ENCODE results near the gene LRRC15. TPM values are rescaled to one million over a fixed set of nuclear protein-coding genes. Genes with fewer than 3 reads are reported as not detected.

The LRRC15 gene
- total and polyA plus RNA-seq, 8 donors = 0.03 to 6.2 (median 0.16) TPM

- H3K9me3 ChIP-seq = no peaks in the 10 kb centered on the region
- H3K36me3 ChIP-seq = no peaks in the 10 kb centered on the region
- H3K4me1 ChIP-seq = peaks cover 3 to 12% of the 10 kb centered on the region in 2 donors
- peaks cover 0 to 37% of the 10 kb centered on the region in 2 donors for H3K27me3 ChIP-seq
- intact Hi-C loops (cut with DNase I) = no loop called here
- no peak for DNase-seq
- no peak for TF ChIP-seq CTCF (IDR thresholded peaks at IDR 0.05)
- no peak for ATAC-seq
- H3K4me3 ChIP-seq = no peak overlapping the region
- no peak overlapping the region for H3K27ac ChIP-seq
Measured at GRCh38 chr3:194307849-194308248, 61.7 kb downstream of the LRRC15 start.

- Histone ChIP-seq H3K36me3 (no peaks in the 10 kb centered on the region), H3K4me1 (peaks cover 3 to 12% of the 10 kb centered on the region in 2 donors), H3K27ac (no peak overlapping the region), H3K4me3 (no peak overlapping the region), H3K9me3 (no peaks in the 10 kb centered on the region), H3K27me3 (peaks cover 0 to 28% of the 10 kb centered on the region in 2 donors)
- DNase-seq (no peak), ATAC-seq (no peak)
- no peak for TF ChIP-seq CTCF (IDR thresholded peaks at IDR 0.05)
- intact Hi-C loops (cut with DNase I) = no loop called here
Measured at GRCh38 chr3:194306771-194307640, 62.5 kb downstream of the LRRC15 start.

- Histone ChIP-seq H3K36me3 (no peaks in the 10 kb centered on the region), H3K27ac (no peak overlapping the region), H3K4me1 (peaks cover 3 to 12% of the 10 kb centered on the region in 2 donors), H3K9me3 (no peaks in the 10 kb centered on the region), H3K4me3 (no peak overlapping the region), H3K27me3 (peaks cover 0 to 26% of the 10 kb centered on the region in 2 donors)
- intact Hi-C loops (cut with DNase I) = no loop called here
- ATAC-seq (no peak), DNase-seq (no peak)
- TF ChIP-seq CTCF (IDR thresholded peaks at IDR 0.05) = no peak
Measured at GRCh38 chr3:194306109-194306686, 63.3 kb downstream of the LRRC15 start.

GRCh38 chr3:194305356-194306108, 64.0 kb downstream of the LRRC15 start:
- Histone ChIP-seq H3K27ac (no peak overlapping the region), H3K36me3 (no peaks in the 10 kb centered on the region), H3K9me3 (no peaks in the 10 kb centered on the region), H3K27me3 (peaks cover 0 to 26% of the 10 kb centered on the region in 2 donors), H3K4me1 (peaks cover 3 to 12% of the 10 kb centered on the region in 2 donors), H3K4me3 (no peak overlapping the region)
- TF ChIP-seq CTCF (IDR thresholded peaks at IDR 0.05) = no peak
- intact Hi-C loops (cut with DNase I) = no loop called here
- ATAC-seq = no peak
- no peak for DNase-seq

Other genes starting within 250 kb of the LRRC15 start
- gene HES1, start 233.6 kb downstream of the LRRC15 start, total RNA-seq = 10 to 100 TPM; 18.1 to 21.8 TPM
- 100 to 1,000 TPM in 3 of 6 donors, 10 to 100 TPM in 3; 96.0 to 133 (median 105) TPM for gene HES1, start 233.6 kb downstream of the LRRC15 start, polyA plus RNA-seq (ENCODE audit: insufficient read length in 6 of 6)
- not detected for gene CPN2, start 18.4 kb downstream of the LRRC15 start, total RNA-seq
- not detected for gene CPN2, start 18.4 kb downstream of the LRRC15 start, polyA plus RNA-seq (ENCODE audit: insufficient read length in 6 of 6)
- under 1 TPM; 0.15 to 0.16 TPM for gene GP5, start 29.5 kb upstream of the LRRC15 start, total RNA-seq
- gene GP5, start 29.5 kb upstream of the LRRC15 start, polyA plus RNA-seq (ENCODE audit: insufficient read length in 6 of 6) = under 1 TPM; 0.56 to 1.00 (median 0.70) TPM
- gene ATP13A3, start 117.3 kb upstream of the LRRC15 start, total RNA-seq = 100 to 1,000 TPM; 121 to 123 TPM
- 10 to 100 TPM; 52.0 to 65.1 (median 56.7) TPM for gene ATP13A3, start 117.3 kb upstream of the LRRC15 start, polyA plus RNA-seq (ENCODE audit: insufficient read length in 6 of 6)